Thymus (tissue), 11 donors: ENCODE measurements around the gene RDX. TPM values are rescaled to one million over a fixed set of nuclear protein-coding genes. Genes with fewer than 3 reads are reported as not detected.
A peak's percentile ranks its signal among the peaks of the same experiment; 100 is the strongest.

ENCODE experiments used
- DNase-seq, 9 donors: peaks; one replicate each; pipeline ENCODE4 v3.0.0-alpha.2; 2013; ENCODE audit warnings: low spot score in 9 of 9, low read depth in 6 of 9, missing footprints in 1 of 9
- H3K27ac ChIP-seq, 2 donors: one replicate each; pipeline ENCODE4 v1.5.1; 2013; ENCODE audit warnings: control low read depth in 1 of 2, low read depth in 1 of 2, low read length in 1 of 2, mild to moderate bottlenecking in 1 of 2, moderate library complexity in 1 of 2
- H3K27me3 ChIP-seq, 2 donors: one replicate each; pipeline ENCODE4 v1.5.1; 2013; ENCODE audit warnings: low read length in 1 of 2; ENCODE audit not compliant: control insufficient read depth in 2 of 2, insufficient read depth in 1 of 2
- H3K36me3 ChIP-seq, 2 donors: one replicate each; pipeline ENCODE4 v1.5.1; 2013; ENCODE audit warnings: low read length in 1 of 2, mild to moderate bottlenecking in 1 of 2, moderate library complexity in 1 of 2; ENCODE audit not compliant: control insufficient read depth in 2 of 2, insufficient read depth in 2 of 2
- H3K4me1 ChIP-seq, 2 donors: one replicate each; pipeline ENCODE4 v1.5.1; 2013; ENCODE audit warnings: low read length in 2 of 2; ENCODE audit not compliant: control insufficient read depth in 2 of 2, insufficient read depth in 2 of 2
- H3K4me3 ChIP-seq, 2 donors: one replicate each; pipeline ENCODE4 v1.5.1; 2013; ENCODE audit warnings: low read length in 2 of 2, control low read depth in 1 of 2, mild to moderate bottlenecking in 1 of 2
- H3K9me3 ChIP-seq, 2 donors: one replicate each; pipeline ENCODE4 v1.5.1; 2013; ENCODE audit warnings: low read length in 1 of 2, mild to moderate bottlenecking in 1 of 2; ENCODE audit not compliant: control insufficient read depth in 2 of 2, insufficient read depth in 1 of 2
- WGBS: extraction: QIAGEN DNeasy Blood & Tissue Kit; methylation state at CpG from one replicate; pipeline ENCODE4 v1.1.7; 2013; 5-methylcytosine and 5-hydroxymethylcytosine counted together
- polyA plus RNA-seq: library from polyadenylated mRNA; stranded (reverse); fragments of 200-250 nt; gene quantifications from one replicate; pipeline ENCODE4 v1.2.3, GENCODE V29; 2013
- total RNA-seq: library from RNA; stranded (reverse); fragments of 120-200 nt; gene quantifications from one replicate; pipeline ENCODE4 v1.2.4, GENCODE V29; 2013
- donor health status: healthy.

Gene RDX
- total and polyA plus RNA-seq, 2 donors, result 23.5 to 24.1 TPM

DNA sequence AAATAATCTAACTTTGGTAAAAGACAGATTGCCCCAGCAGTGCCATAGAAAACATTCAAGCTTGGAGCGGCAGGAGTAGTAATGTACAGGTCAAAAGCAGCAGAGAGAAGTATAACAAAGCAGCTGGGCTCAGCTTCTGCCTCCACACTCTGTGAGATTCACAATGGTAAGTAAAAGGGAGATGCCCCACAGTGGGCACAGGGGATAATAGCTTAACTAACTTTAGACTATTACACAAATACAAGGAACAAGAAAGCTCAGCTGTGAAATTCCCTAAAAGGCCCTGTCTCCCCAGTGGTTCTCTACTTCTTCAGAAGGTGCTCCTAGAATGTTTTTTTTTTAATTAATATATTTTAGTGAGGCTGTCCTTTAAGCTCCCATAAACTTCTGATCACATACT is 28.0 kb downstream of the RDX start:
- WGBS, result 100% methylated on average over 1 of the region's 1 CpG

DNA sequence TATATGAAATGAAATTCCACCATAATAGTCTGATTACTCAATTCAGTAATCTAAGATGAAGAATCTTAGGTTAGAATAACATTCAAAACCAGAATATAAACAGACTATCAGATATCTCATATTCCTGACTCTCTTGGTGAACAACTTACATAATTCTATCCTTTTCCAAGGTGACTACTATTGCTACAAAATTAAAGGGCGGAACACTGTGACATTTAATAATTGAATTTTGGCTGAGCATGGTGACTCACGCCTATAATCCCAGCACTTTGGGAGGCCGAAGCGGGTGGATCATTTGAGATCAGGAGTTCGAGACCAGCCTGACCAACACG is 34.4 kb downstream of the RDX start:
- Histone ChIP-seq H3K4me1 (no peaks in the 10 kb centered on the region), H3K9me3 (no peaks in the 10 kb centered on the region), H3K36me3 (peaks cover 0 to 11% of the 10 kb centered on the region in 2 donors), H3K4me3 (no peak overlapping the region), H3K27ac (no peak overlapping the region), H3K27me3 (no peaks in the 10 kb centered on the region)
- DNase-seq, result no peak
- 96% methylated on average over 6 of the region's 6 CpGs for WGBS

More for the DNA sequence above, 28.0 kb downstream of the RDX start:
- Histone ChIP-seq H3K4me1 (no peaks in the 10 kb centered on the region), H3K9me3 (no peaks in the 10 kb centered on the region), H3K27me3 (no peaks in the 10 kb centered on the region), H3K4me3 (no peak overlapping the region), H3K36me3 (peaks cover 0 to 4% of the 10 kb centered on the region in 2 donors), H3K27ac (no peak overlapping the region)
- DNase-seq, result no peak

DNA sequence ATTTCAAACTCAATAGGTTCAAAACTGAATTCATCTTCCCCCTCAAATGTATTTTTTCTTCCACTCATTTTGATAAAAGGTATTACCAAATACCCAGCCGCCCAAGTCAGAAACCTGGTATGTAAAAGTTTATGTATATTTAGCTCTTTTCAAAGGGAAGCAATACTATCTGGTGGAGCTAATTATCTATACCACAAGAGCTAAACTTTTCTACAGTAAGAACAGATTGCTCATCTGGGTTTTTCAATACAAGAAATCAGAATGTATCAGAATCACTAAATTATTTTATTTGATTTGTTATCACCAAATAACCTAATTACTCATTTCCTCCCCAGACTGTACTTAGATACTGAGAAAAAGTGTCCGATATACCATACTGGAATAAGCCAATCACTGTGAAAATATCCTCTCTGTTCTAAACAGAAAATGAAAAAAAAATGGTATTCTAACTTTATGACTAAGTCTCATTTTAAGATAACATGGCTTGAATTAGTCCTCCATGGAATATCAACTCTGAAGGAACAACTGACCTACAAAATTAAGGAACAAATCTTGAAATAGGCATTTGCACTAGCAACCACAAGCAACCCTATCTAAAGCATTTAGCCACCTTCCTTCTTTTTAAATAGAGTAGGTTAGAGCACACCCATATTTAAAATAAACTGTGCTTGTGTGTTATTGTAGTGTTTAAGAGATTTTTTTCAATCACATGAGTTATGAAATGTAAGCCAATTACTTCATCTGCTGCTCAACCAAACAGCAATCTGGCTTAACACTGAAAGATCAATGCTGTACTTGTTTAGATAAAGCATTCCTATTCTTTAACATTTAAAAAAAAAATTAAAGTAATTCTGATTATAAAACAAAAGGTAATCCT is 35.0 kb downstream of the RDX start:
- no peak overlapping the region for H3K27ac ChIP-seq
- DNase-seq, result no peak
- H3K4me1 ChIP-seq, result no peaks in the 10 kb centered on the region
- 99% methylated on average over 2 of the region's 2 CpGs for WGBS
- no peak overlapping the region for H3K4me3 ChIP-seq
- no peaks in the 10 kb centered on the region for H3K9me3 ChIP-seq
- peaks cover 0 to 11% of the 10 kb centered on the region in 2 donors for H3K36me3 ChIP-seq
- H3K27me3 ChIP-seq, result no peaks in the 10 kb centered on the region

DNA sequence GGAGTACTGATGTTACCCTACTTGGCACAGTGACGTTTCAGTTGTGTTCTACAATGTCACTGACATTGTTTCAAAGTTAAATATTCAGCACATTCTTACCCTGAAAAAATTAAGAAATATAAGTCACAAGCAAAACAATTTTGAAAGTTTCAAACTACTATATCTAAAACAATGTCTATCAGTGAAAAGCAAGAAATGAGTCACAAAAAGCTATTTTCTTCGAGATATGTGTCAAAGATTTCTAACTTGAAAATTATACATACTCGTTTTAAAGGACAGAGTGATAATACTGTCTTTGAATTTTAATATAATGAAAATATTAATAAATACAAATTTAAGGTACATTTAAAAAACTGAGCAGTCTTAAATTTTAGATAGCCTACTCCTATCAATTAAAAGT is 42.9 kb downstream of the RDX start:
- no peaks in the 10 kb centered on the region for H3K9me3 ChIP-seq
- H3K4me3 ChIP-seq, result no peak overlapping the region
- H3K27ac ChIP-seq, result no peak overlapping the region
- 96% methylated on average over 3 of the region's 3 CpGs for WGBS
- DNase-seq, result no peak
- peaks cover 4 to 5% of the 10 kb centered on the region in 2 donors for H3K36me3 ChIP-seq
- H3K27me3 ChIP-seq, result no peaks in the 10 kb centered on the region
- no peaks in the 10 kb centered on the region for H3K4me1 ChIP-seq

DNA sequence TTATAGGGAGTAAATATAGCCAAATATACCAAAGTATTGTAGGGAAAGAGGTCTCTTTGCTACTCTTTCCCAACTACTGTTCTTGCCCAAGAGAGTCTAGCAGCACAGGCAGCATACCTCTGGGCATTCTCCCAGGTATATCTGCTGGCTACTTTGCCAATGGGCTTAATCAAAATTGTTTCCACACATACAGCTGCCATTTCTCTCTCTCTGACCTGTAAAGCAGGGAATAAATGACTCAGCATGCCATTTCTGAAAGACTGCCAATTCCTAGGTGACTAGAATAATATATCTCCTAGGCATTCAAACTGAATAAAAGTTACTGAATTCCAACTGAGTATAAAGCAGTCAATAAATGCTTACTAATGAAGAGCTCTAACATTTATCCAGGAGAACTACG is 44.6 kb downstream of the RDX start:
- no peak for DNase-seq
- WGBS, result 94% methylated on average over 1 of the region's 1 CpG
- H3K27ac ChIP-seq, result no peak overlapping the region

DNA sequence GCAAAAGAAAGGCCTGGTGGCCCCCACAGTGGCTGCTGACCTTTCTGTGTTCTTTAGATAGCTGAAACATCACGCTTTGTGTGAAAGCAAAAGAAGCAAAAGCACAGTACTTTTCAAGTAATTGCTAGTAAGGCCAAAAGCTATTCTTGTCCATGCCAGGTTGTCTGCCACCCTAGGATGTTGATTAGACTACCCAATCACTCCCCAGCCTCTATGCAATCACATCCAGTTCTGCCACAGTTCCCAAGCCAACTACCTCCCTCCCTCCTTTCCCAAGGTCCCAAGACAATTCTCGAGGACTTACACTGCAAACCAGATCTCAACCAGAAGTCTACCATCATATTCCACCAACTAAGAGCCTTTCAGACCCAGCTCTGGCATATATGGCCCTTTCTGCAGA is 46.2 kb downstream of the RDX start:
- Histone ChIP-seq H3K9me3 (no peaks in the 10 kb centered on the region), H3K4me3 (no peak overlapping the region), H3K4me1 (no peaks in the 10 kb centered on the region), H3K27ac (no peak overlapping the region), H3K27me3 (no peaks in the 10 kb centered on the region), H3K36me3 (peaks cover 5 to 7% of the 10 kb centered on the region in 2 donors)
- DNase-seq, result no peak
- 94% methylated on average over 2 of the region's 2 CpGs for WGBS

More for the DNA sequence above, 44.6 kb downstream of the RDX start:
- H3K4me1 ChIP-seq, result no peaks in the 10 kb centered on the region
- peaks cover 4 to 5% of the 10 kb centered on the region in 2 donors for H3K36me3 ChIP-seq
- H3K9me3 ChIP-seq, result no peaks in the 10 kb centered on the region
- H3K27me3 ChIP-seq, result no peaks in the 10 kb centered on the region
- no peak overlapping the region for H3K4me3 ChIP-seq

DNA sequence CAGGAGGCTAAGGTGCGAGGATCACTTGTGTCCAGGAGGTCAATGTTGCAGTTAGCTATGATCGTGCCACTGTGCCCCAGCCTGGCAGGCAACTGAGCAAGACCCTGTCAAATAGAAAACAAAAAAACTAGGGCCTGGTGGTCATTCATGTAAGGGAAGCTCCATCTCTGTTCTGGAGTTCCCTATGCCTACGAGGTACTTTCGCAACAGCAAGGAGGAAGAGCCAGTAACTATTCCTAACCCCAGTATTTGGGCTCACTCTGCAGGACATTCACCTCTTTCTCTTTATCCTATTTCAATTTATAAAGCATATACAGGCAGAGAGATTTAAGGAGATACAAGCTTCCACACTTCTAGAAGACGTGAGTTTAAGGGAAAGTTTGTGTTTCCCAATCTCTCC is 46.6 kb downstream of the RDX start:
- Histone ChIP-seq H3K4me3 (no peak overlapping the region), H3K36me3 (peaks cover 5 to 7% of the 10 kb centered on the region in 2 donors)

DNA sequence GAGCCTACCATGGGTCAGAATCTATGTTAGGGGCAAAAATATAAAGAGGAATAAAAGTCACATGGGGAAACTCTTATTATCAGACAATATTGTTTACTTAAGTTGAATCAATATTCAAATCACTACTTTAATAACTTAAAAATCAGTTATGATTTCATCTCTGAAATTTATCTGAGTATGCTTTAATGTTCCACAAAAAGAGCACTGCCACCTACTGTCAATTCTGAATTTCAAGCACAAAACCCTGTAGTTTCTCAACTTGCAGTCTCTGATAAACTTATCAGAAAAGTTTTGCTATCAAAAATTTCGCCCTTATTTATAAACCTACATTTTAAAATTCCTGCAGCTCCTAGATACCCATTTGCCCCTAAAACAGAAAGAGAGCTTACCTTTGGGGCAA is 47.3 kb downstream of the RDX start:
- no peaks in the 10 kb centered on the region for H3K27me3 ChIP-seq
- no peak overlapping the region for H3K4me3 ChIP-seq
- H3K27ac ChIP-seq, result no peak overlapping the region
- 96% methylated on average over 1 of the region's 1 CpG for WGBS
- H3K36me3 ChIP-seq, result peaks cover 0 to 7% of the 10 kb centered on the region in 2 donors
- peak in 3 of 9 donors; percentile 2 to 21 (median 3) for DNase-seq
- no peaks in the 10 kb centered on the region for H3K4me1 ChIP-seq
- H3K9me3 ChIP-seq, result no peaks in the 10 kb centered on the region

More for the DNA sequence above, 46.6 kb downstream of the RDX start:
- no peak overlapping the region for H3K27ac ChIP-seq
- no peak for DNase-seq
- no peaks in the 10 kb centered on the region for H3K4me1 ChIP-seq
- 97% methylated on average over 5 of the region's 5 CpGs for WGBS
- H3K27me3 ChIP-seq, result no peaks in the 10 kb centered on the region
- H3K9me3 ChIP-seq, result no peaks in the 10 kb centered on the region

DNA sequence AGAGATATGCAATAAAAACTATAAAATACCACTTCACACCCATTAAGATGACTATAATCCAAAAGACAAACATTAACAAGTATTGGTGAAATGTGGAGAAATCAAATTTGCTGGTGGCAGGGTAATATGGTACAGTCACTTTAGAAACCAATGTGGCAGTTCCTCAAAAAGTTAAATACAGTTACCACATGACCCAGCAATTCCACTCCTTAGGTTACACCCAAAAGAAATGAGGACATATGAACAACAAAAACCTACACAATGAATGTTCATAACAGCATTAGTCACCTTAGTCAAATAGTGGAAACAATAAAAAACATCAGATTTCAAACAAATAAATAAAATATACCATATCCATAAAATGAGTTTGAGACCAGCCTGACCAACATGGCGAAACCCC is 52.6 kb downstream of the RDX start:
- Histone ChIP-seq H3K4me1 (no peaks in the 10 kb centered on the region), H3K9me3 (no peaks in the 10 kb centered on the region), H3K27ac (no peak overlapping the region), H3K4me3 (no peak overlapping the region), H3K27me3 (no peaks in the 10 kb centered on the region), H3K36me3 (peaks cover 0 to 3% of the 10 kb centered on the region in 2 donors)
- no peak for DNase-seq
- 97% methylated on average over 1 of the region's 1 CpG for WGBS
